ENCODE results near the gene GPRC5D.

Gene GPRC5D

GRCh38 chr12:12936983-12937491, 14.9 kb downstream of the GPRC5D start:
- DNase-seq (ENCODE audit: low read depth), result no peak

GRCh38 chr12:12934556-12934955, 17.4 kb downstream of the GPRC5D start:
- no peak for DNase-seq (ENCODE audit: low read depth)

GRCh38 chr12:12933742-12934141, 18.2 kb downstream of the GPRC5D start:
- no peak for DNase-seq (ENCODE audit: low read depth)

- no peak for DNase-seq (ENCODE audit: low read depth)
Measured at GRCh38 chr12:12930633-12931219, 21.2 kb downstream of the GPRC5D start.

- DNase-seq (ENCODE audit: low read depth), result no peak
Measured at GRCh38 chr12:12929696-12930095, 22.3 kb downstream of the GPRC5D start.

GRCh38 chr12:12927211-12928079, 24.5 kb downstream of the GPRC5D start:
- peak; percentile 19 for DNase-seq (ENCODE audit: low read depth)

GRCh38 chr12:12926571-12927071, 25.3 kb downstream of the GPRC5D start:
- DNase-seq (ENCODE audit: low read depth), result no peak

GRCh38 chr12:12925388-12925787, 26.6 kb downstream of the GPRC5D start:
- DNase-seq (ENCODE audit: low read depth), result no peak

- no peak for DNase-seq (ENCODE audit: low read depth)
Measured at GRCh38 chr12:12924169-12924568, 27.8 kb downstream of the GPRC5D start.

GRCh38 chr12:12922978-12923377, 29.0 kb downstream of the GPRC5D start:
- no peak for DNase-seq (ENCODE audit: low read depth)

GRCh38 chr12:12922191-12922616, 29.8 kb downstream of the GPRC5D start:
- no peak for DNase-seq (ENCODE audit: low read depth)

GRCh38 chr12:12919666-12920435, 32.1 kb downstream of the GPRC5D start:
- DNase-seq (ENCODE audit: low read depth), result no peak

GRCh38 chr12:12918781-12919389, 33.1 kb downstream of the GPRC5D start:
- DNase-seq (ENCODE audit: low read depth), result no peak

GRCh38 chr12:12917517-12917916, 34.5 kb downstream of the GPRC5D start:
- DNase-seq (ENCODE audit: low read depth), result no peak

GRCh38 chr12:12916135-12916944, 35.6 kb downstream of the GPRC5D start:
- DNase-seq (ENCODE audit: low read depth), result no peak

GRCh38 chr12:12915656-12916055, 36.3 kb downstream of the GPRC5D start:
- DNase-seq (ENCODE audit: low read depth), result no peak

GRCh38 chr12:12912711-12913110, 39.3 kb downstream of the GPRC5D start:
- DNase-seq (ENCODE audit: low read depth), result no peak

- no peak for DNase-seq (ENCODE audit: low read depth)
Measured at GRCh38 chr12:12909995-12910420, 42.0 kb downstream of the GPRC5D start.

GRCh38 chr12:12909228-12909994, 42.6 kb downstream of the GPRC5D start:
- DNase-seq (ENCODE audit: low read depth), result no peak

GRCh38 chr12:12908711-12909110, 43.3 kb downstream of the GPRC5D start:
- no peak for DNase-seq (ENCODE audit: low read depth)
